PC-9 (cell line): Measurements from ENCODE around the gene GOLGA8T. TPM values are rescaled to one million over a fixed set of nuclear protein-coding genes. Genes with fewer than 3 reads are reported as not detected.
"Not testable (repeated sequence)": the region's sequence is repeated elsewhere in the genome, so short reads cannot be mapped to it uniquely, and the experiment has no call there.

ENCODE experiments used
- Bru-seq: library from RNA; stranded (reverse); fragments of 400-500 nt; gene quantifications from one replicate; lab custom pipeline; 2021; lab: Mats Ljungman, UMichigan
- BruChase-seq, 2 experiments: library from RNA; stranded (reverse); fragments of 400-500 nt; gene quantifications; one replicate each; lab custom pipeline; 2021; lab: Mats Ljungman, UMichigan
- BruUV-seq: library from RNA; stranded (reverse); fragments of 400-500 nt; replicated peaks from 2 replicates; lab custom pipeline; 2021; lab: Mats Ljungman, UMichigan
- CTCF ChIA-PET: fragments of 300-600 bp; sonication (Branson Sonifier 250); formaldehyde crosslinking; loops from one replicate; lab custom pipeline; 2022; ENCODE audit warnings: antibody characterized with exemption; lab: Charles Lee
- POLR2A ChIA-PET: fragments of 300-600 bp; sonication (Branson Sonifier 250); formaldehyde crosslinking; loops from one replicate; lab custom pipeline; 2022; ENCODE audit warnings: antibody characterized with exemption; ENCODE audit not compliant: unreplicated experiment; lab: Charles Lee
- DNase-seq, 2 experiments: peaks; one replicate each; pipeline versions ENCODE4 v3.0.0 to v3.0.0-alpha.2; 2015 to 2022; ENCODE audit warnings: mixed read lengths in 1 of 2
- H2AFZ ChIP-seq: fragments of 200-600 bp; sonication (generic); 2 replicates; pipeline ENCODE4 v1.8.1; 2017; ENCODE audit warnings: antibody characterized with exemption
- H3F3A ChIP-seq: fragments of 200-600 bp; sonication (generic); 2 replicates; pipeline ENCODE4 v1.8.1; 2017; ENCODE audit warnings: antibody characterized with exemption, mild to moderate bottlenecking, low read depth; ENCODE audit not compliant: insufficient read depth
- H3K27ac ChIP-seq: fragments of 200-600 bp; sonication (generic); 2 replicates; pipeline ENCODE4 v1.6.1; 2016; ENCODE audit warnings: mixed run types
- H3K27me3 ChIP-seq: fragments of 200-600 bp; sonication (generic); 2 replicates; pipeline ENCODE4 v1.6.1; 2016; ENCODE audit warnings: low read depth, mixed run types; ENCODE audit not compliant: insufficient read depth
- H3K36me3 ChIP-seq: fragments of 200-600 bp; sonication (generic); 2 replicates; pipeline ENCODE4 v1.6.1; 2016; ENCODE audit warnings: low read depth, mixed run types
- H3K4me1 ChIP-seq: fragments of 200-600 bp; sonication (generic); replicated peaks from 2 replicates; pipeline ENCODE4 v1.6.1; 2016; ENCODE audit warnings: mixed run types; ENCODE audit not compliant: insufficient read depth
- H3K4me2 ChIP-seq: fragments of 200-600 bp; sonication (generic); 2 replicates; pipeline ENCODE4 v1.6.1; 2017; ENCODE audit warnings: mixed run types
- H3K4me3 ChIP-seq: fragments of 200-600 bp; sonication (generic); 2 replicates; pipeline ENCODE4 v1.6.1; 2016; ENCODE audit warnings: mixed run types
- H3K79me2 ChIP-seq: fragments of 200-600 bp; sonication (generic); 2 replicates; pipeline ENCODE4 v1.6.1; 2017; ENCODE audit warnings: low read depth, mixed run types
- H3K9me2 ChIP-seq: fragments of 200-600 bp; sonication (generic); 2 replicates; pipeline ENCODE4 v1.8.1; 2017; ENCODE audit warnings: mild to moderate bottlenecking; ENCODE audit not compliant: insufficient read depth
- H3K9me3 ChIP-seq: fragments of 200-600 bp; sonication (generic); 2 replicates; pipeline ENCODE4 v1.8.1; 2016; ENCODE audit warnings: low read depth; ENCODE audit not compliant: insufficient read depth
- H4K20me1 ChIP-seq: fragments of 200-600 bp; sonication (generic); 2 replicates; pipeline ENCODE4 v1.8.1; 2017; ENCODE audit not compliant: insufficient read depth
- intact Hi-C: fragments of 100-400 bp; cut with micrococcal nuclease; formaldehyde crosslinking; loops from one replicate; pipeline ENCODE4 v1.10.0; 2022; ENCODE audit not compliant: unreplicated experiment
- long read RNA-seq: library from polyadenylated mRNA; stranded (forward); transcript quantifications from one replicate; pipeline ENCODE4 v2.0.0, GENCODE V29; 2022
- total RNA-seq: library from RNA; stranded (reverse); gene quantifications from 2 replicates; pipeline ENCODE4 v1.2.3, GENCODE V29; 2021

The GOLGA8T gene, protein sequence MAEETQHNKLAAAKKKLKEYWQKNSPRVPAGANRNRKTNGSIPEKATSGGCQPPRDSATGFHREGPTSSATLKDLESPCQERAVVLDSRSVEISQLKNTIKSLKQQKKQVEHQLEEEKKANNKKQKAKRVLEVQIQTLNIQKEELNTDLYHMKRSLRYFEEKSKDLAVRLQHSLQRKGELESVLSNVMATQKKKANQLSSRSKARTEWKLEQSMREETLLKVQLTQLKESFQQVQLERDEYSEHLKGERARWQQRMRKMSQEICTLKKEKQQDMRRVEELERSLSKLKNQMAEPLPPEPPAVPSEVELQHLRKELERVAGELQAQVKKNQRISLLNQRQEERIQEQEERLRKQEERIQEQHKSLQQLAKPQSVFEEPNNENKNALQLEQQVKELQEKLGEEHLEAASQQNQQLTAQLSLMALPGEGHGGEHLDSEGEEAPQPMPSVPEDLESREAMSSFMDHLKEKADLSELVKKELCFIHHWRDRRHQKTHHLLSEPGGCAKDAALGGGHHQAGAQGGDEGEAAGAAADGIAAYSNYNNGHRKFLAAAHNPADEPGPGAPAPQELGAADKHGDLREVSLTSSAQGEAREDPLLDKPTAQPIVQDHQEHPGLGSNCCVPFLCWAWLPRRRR
- total RNA-seq: not detected in 2 replicates
- not detected for Bru-seq, nascent RNA
- BruChase-seq, experiment 1, labeled RNA remaining after a 2-hour chase: not detected
- not detected for BruChase-seq, experiment 2, labeled RNA remaining after a 6-hour chase
- long read RNA-seq: 0 reads

DNA sequence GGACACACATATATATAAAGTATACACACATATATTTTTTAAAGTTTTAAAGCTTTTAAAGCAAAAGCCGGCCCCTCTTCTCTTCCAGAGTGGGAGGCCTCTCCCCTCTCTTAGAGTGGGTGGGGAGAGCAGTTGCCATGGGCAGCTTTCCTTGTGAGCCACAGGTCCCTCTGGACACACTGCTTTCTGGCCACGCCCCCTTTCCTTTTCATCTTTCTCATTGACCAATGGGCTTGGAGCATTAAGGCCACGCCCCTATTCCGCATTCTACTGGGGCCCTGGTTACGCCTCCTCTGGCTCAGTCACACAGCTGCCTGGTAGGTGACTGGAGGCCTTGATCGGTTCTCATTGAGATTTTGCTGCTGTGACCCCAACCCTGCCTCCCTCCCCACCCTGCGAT is at the start of gene GOLGA8T:
Gene GOLGA8T (plus strand): TSS at position 301 of the 400 bp plus-strand sequence. CDS start 98 bp downstream, at position 399.
- H3K4me1 ChIP-seq, H4K20me1 ChIP-seq, H3K36me3 ChIP-seq, H3K9me3 ChIP-seq, H3K27me3 ChIP-seq, H3K79me2 ChIP-seq, DNase-seq, H3K27ac ChIP-seq, POLR2A ChIA-PET, H3K4me3 ChIP-seq, H3K4me2 ChIP-seq, intact Hi-C loops, H3K9me2 ChIP-seq, H3F3A ChIP-seq, H2AFZ ChIP-seq, BruUV-seq, CTCF ChIA-PET: not testable (repeated sequence)

GRCh38 chr15:30097827-30098226 is 37.0 kb upstream of the GOLGA8T start:
- DNase-seq, H3K9me2 ChIP-seq, intact Hi-C loops, POLR2A ChIA-PET, H3F3A ChIP-seq, H3K36me3 ChIP-seq, H3K4me3 ChIP-seq, H3K27ac ChIP-seq, BruUV-seq, H3K27me3 ChIP-seq, H3K79me2 ChIP-seq, H3K4me2 ChIP-seq, H3K9me3 ChIP-seq, H4K20me1 ChIP-seq, H2AFZ ChIP-seq, H3K4me1 ChIP-seq, CTCF ChIA-PET: not testable (repeated sequence)

- H3K9me3 ChIP-seq, H4K20me1 ChIP-seq, H3K4me3 ChIP-seq, H3F3A ChIP-seq, BruUV-seq, H3K79me2 ChIP-seq, H2AFZ ChIP-seq, H3K9me2 ChIP-seq, H3K27ac ChIP-seq, H3K4me2 ChIP-seq, DNase-seq, CTCF ChIA-PET, H3K36me3 ChIP-seq, intact Hi-C loops, H3K27me3 ChIP-seq, H3K4me1 ChIP-seq, POLR2A ChIA-PET: not testable (repeated sequence)
These were observed 32.0 kb upstream of the GOLGA8T start for GRCh38 chr15:30102890-30103289.

GRCh38 chr15:30103941-30104507 is 30.8 kb upstream of the GOLGA8T start:
- H3K27ac ChIP-seq, BruUV-seq, intact Hi-C loops, H3F3A ChIP-seq, H3K4me1 ChIP-seq, H3K9me3 ChIP-seq, H3K79me2 ChIP-seq, H3K36me3 ChIP-seq, CTCF ChIA-PET, DNase-seq, H4K20me1 ChIP-seq, POLR2A ChIA-PET, H2AFZ ChIP-seq, H3K9me2 ChIP-seq, H3K27me3 ChIP-seq, H3K4me3 ChIP-seq, H3K4me2 ChIP-seq: not testable (repeated sequence)

GRCh38 chr15:30110591-30110990 is 24.3 kb upstream of the GOLGA8T start:
- H3K27ac ChIP-seq, H2AFZ ChIP-seq, H3K4me1 ChIP-seq, H3K27me3 ChIP-seq, BruUV-seq, DNase-seq, H3K9me2 ChIP-seq, intact Hi-C loops, H3K79me2 ChIP-seq, POLR2A ChIA-PET, H3K4me2 ChIP-seq, H3F3A ChIP-seq, H3K4me3 ChIP-seq, CTCF ChIA-PET, H3K9me3 ChIP-seq, H4K20me1 ChIP-seq, H3K36me3 ChIP-seq: not testable (repeated sequence)
